ENCODE measurements around the gene POLR3B. TPM values are rescaled to one million over a fixed set of nuclear protein-coding genes. Genes with fewer than 3 reads are reported as not detected.

Gene POLR3B
- total and polyA plus RNA-seq, 2 of the 8 experiments (the other 6 are each of a cell fraction or from before 2014, with no cell fraction given) = 5.0 to 13.2 TPM

- no peak overlapping the region for H2BK120ac ChIP-seq (replicated peaks; ENCODE audit: low read depth, low read length)
- no peak overlapping the region for H3K23ac ChIP-seq (ENCODE audit: insufficient read length)
- ChIA-PET CTCF (ENCODE audit: partially characterized antibody) (interaction anchor here (1.2 kb wide), 1 partner anchor 24 kb away, joined by 3 read pairs; no protein-coding TSS in a partner anchor), POLR2A (ENCODE audit: partially characterized antibody) (interaction anchor here (0.6 to 1.8 kb wide), 2 partner anchors 12 to 71 kb away, joined by 3 to 4 read pairs; partner anchors contain the start of gene POLR3B)
- H4K91ac ChIP-seq (replicated peaks; ENCODE audit: insufficient read length, low read length) = no peak overlapping the region
- no peaks in the 10 kb centered on the region for H3K79me2 ChIP-seq (ENCODE audit: control insufficient read depth in 1 of 2, insufficient read depth in 2 of 2, low read length in 2 of 2)
- TF ChIP-seq BACH1 (IDR thresholded peaks at IDR 0.05; ENCODE audit: low read length) = no peak
- no peak overlapping the region for H2AFZ ChIP-seq (ENCODE audit: low read length)
- H3K4me2 ChIP-seq (ENCODE audit: insufficient read depth in 1 of 2, low read depth in 2 of 2, low read length in 2 of 2) = no peak overlapping the region
- H4K8ac ChIP-seq (ENCODE audit: extremely low read depth, insufficient read depth, low read length) = no peak overlapping the region
- no peak overlapping the region for H3K18ac ChIP-seq (ENCODE audit: extremely low read depth, low read length)
- H3K56ac ChIP-seq (replicated peaks; ENCODE audit: insufficient read length, low read depth, low read length) = no peak overlapping the region
- H3K27ac ChIP-seq (ENCODE audit: low read depth, low read length) = no peak overlapping the region
- H3K27me3 ChIP-seq (replicated peaks in 1 of 4; ENCODE audit: control insufficient read depth in 3 of 4, extremely low read depth in 1 of 4, insufficient read depth in 3 of 4, low read length in 3 of 4) = no peaks in the 10 kb centered on the region
- no peak for DNase-seq (ENCODE audit: low read depth in 1 of 2, low spot score in 2 of 2)
- no peaks in the 10 kb centered on the region for H3K79me1 ChIP-seq (ENCODE audit: low read depth, low read length)
- H3K36me3 ChIP-seq (ENCODE audit: control insufficient read depth in 2 of 4, insufficient read depth in 4 of 4, low read length in 3 of 4) = peaks cover 0 to 10% (median 0%) of the 10 kb centered on the region in 4 experiments; a peak in 4 of 8 replicates
- no peak overlapping the region for H3K9ac ChIP-seq (replicated peaks in 1 of 4; ENCODE audit: extremely low read depth in 1 of 4, low read depth in 3 of 4, low read length in 3 of 4)
- H2BK5ac ChIP-seq (ENCODE audit: low read depth, low read length) = no peak overlapping the region
- no peak overlapping the region for H2AK5ac ChIP-seq (ENCODE audit: low read depth, low read length)
- no peak overlapping the region for H4K5ac ChIP-seq (ENCODE audit: insufficient read length, low read depth, low read length)
- no peaks in the 10 kb centered on the region for H3K9me3 ChIP-seq (ENCODE audit: insufficient read depth in 2 of 2, low read depth in 1 of 2, low read length in 1 of 2)
- H4K20me1 ChIP-seq (replicated peaks in 1 of 2; ENCODE audit: control insufficient read depth in 1 of 2, insufficient read depth in 2 of 2, low read length in 2 of 2) = no peaks in the 10 kb centered on the region
- H3K4me3 ChIP-seq (ENCODE audit: extremely low read depth in 1 of 4, insufficient read depth in 2 of 4, low read depth in 3 of 4, low read length in 4 of 4) = no peak overlapping the region
- H3K14ac ChIP-seq (ENCODE audit: insufficient read length) = no peak overlapping the region
- H3K4ac ChIP-seq (replicated peaks; ENCODE audit: insufficient read length, low read depth, low read length) = no peak overlapping the region
- no peak overlapping the region for H2BK12ac ChIP-seq (ENCODE audit: low read depth, low read length)
- FAIRE-seq = no peak
- no peaks in the 10 kb centered on the region for H3K4me1 ChIP-seq (replicated peaks in 1 of 4; ENCODE audit: control insufficient read depth in 3 of 4, insufficient read depth in 4 of 4, low read length in 3 of 4)
- H2BK20ac ChIP-seq (ENCODE audit: low read length) = no peak overlapping the region
- H2BK15ac ChIP-seq (ENCODE audit: low read length) = no peak overlapping the region
- 0 out of 2 replicates have a peak, but pooled peaks cover 1% of the 10 kb centered on the region for H3K23me2 ChIP-seq (ENCODE audit: low read depth, low read length)
- WGBS, 2 experiments (ENCODE audit: extremely low coverage in 1 of 2, insufficient coverage in 1 of 2, insufficient read length in 1 of 2, insufficient replicate concordance in 2 of 2, low coverage in 1 of 2, low lambda C conversion rate in 2 of 2, missing lambda C conversion rate in 1 of 2) = 90% methylated on average over 6 of the region's 6 CpGs; no CpG with 5 or more reads in 1 of the 2 experiments
These were observed 12.2 kb downstream of the POLR3B start for GRCh38 chr12:106369624-106370346.

Data from H1 (cell line).